Neural progenitor cell (in vitro differentiated cells): ENCODE data around the gene ANKDD1A.

Experiments
- EZH2 ChIP-seq: fragments of 200-600 bp; sonication (generic); IDR thresholded peaks from 2 replicates; pipeline ENCODE4 v1.6.1; 2017; ENCODE audit warnings: antibody characterized with exemption, mild to moderate bottlenecking, moderate library complexity
- EZH2phosphoT487 ChIP-seq: fragments of 200-600 bp; sonication (generic); IDR thresholded peaks from 2 replicates; pipeline ENCODE4 v1.6.1; 2017; ENCODE audit warnings: antibody characterized with exemption
- TF ChIP-seq, protein P1 (sequence below): fragments of 200-600 bp; sonication (generic); IDR thresholded peaks from 2 replicates; pipeline ENCODE4 v1.5.1; 2017; ENCODE audit warnings: antibody characterized with exemption, mild to moderate bottlenecking

DNA sequence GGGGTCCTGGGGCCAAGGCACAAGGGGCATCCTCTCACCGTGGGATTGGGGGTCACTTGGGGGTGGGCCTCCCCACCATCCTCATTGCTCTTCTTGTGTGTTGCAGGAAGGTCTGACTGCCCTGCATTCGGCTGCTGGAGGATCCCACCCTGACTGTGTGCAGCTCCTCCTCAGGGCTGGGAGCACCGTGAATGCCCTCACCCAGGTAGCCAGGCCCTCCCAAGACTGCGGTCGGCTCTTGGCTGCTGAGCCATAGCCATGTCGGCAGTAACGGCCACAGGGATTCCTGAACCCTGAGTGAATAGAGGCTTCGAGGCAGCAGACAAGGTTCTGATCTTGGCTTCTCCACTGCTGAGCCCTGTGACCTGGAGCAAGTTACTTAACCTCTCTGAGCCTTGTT lies 19.7 kb downstream of the ANKDD1A start:
- TF ChIP-seq, protein P1, sequence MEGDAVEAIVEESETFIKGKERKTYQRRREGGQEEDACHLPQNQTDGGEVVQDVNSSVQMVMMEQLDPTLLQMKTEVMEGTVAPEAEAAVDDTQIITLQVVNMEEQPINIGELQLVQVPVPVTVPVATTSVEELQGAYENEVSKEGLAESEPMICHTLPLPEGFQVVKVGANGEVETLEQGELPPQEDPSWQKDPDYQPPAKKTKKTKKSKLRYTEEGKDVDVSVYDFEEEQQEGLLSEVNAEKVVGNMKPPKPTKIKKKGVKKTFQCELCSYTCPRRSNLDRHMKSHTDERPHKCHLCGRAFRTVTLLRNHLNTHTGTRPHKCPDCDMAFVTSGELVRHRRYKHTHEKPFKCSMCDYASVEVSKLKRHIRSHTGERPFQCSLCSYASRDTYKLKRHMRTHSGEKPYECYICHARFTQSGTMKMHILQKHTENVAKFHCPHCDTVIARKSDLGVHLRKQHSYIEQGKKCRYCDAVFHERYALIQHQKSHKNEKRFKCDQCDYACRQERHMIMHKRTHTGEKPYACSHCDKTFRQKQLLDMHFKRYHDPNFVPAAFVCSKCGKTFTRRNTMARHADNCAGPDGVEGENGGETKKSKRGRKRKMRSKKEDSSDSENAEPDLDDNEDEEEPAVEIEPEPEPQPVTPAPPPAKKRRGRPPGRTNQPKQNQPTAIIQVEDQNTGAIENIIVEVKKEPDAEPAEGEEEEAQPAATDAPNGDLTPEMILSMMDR = no peak
- TF ChIP-seq EZH2phosphoT487 = no peak
- no peak for TF ChIP-seq EZH2
